GM12878 (cell line): ENCODE measurements around the gene MANEAL. TPM values are rescaled to one million over a fixed set of nuclear protein-coding genes. Genes with fewer than 3 reads are reported as not detected.
"Not testable (repeated sequence)": the region's sequence is repeated elsewhere in the genome, so short reads cannot be mapped to it uniquely, and the experiment has no call there.

Experiments used
- ATAC-seq: fragments of 200-7000 bp; cut with Tn5 transposase; 3 replicates; pipeline ENCODE4 v1.9.1; 2020; ENCODE audit warnings: mild to moderate bottlenecking, moderate library complexity
- BruUV-seq: library from RNA; stranded (reverse); fragments of 400-500 nt; replicated peaks from 2 replicates; lab custom pipeline; 2021; lab: Mats Ljungman, UMichigan
- CTCF ChIA-PET: fragments of 300-600 bp; sonication (Branson Sonifier 250); formaldehyde crosslinking; extraction: SDS; loops from one replicate; lab custom pipeline; 2021; ENCODE audit warnings: inconsistent platforms; lab: Yijun Ruan, JAX
- POLR2A ChIA-PET: fragments of 350-600 bp; formaldehyde crosslinking; extraction: SDS; loops from one replicate; lab custom pipeline; 2021; ENCODE audit warnings: inconsistent platforms; lab: Charles Lee
- RAD21 ChIA-PET: fragments of 300-600 bp; sonication (Branson Sonifier 250); formaldehyde crosslinking; loops from one replicate; lab custom pipeline; 2023; ENCODE audit warnings: antibody characterized with exemption; ENCODE audit not compliant: unreplicated experiment; lab: Charles Lee
- SMC1A ChIA-PET: fragments of 300-600 bp; sonication (Branson Sonifier 250); formaldehyde crosslinking; loops from one replicate; lab custom pipeline; 2023; ENCODE audit not compliant: unreplicated experiment, uncharacterized antibody; lab: Charles Lee
- DNase-seq: peaks from one replicate; pipeline ENCODE4 v3.0.0-alpha.2; 2011; ENCODE audit warnings: low read depth, low spot score
- FAIRE-seq: peaks from 3 replicates; lab custom pipeline; 2011; peaks lifted over from hg19 to GRCh38; lab: Jason Lieb, UNC
- H2AFZ ChIP-seq: 2 replicates; pipeline ENCODE4 v1.6.0; 2011; ENCODE audit warnings: low read depth, low read length, control low read depth; ENCODE audit not compliant: control insufficient read depth
- H3K27ac ChIP-seq: 2 replicates; pipeline ENCODE4 v1.5.1; 2011; ENCODE audit warnings: control low read depth; ENCODE audit not compliant: control insufficient read depth, insufficient read depth
- H3K27me3 ChIP-seq, 2 experiments: replicated peaks in 1 of 2; 2 replicates each; pipeline versions ENCODE4 v1.6.0 to v1.6.1; 2011; ENCODE audit warnings: low read length in 1 of 2; ENCODE audit not compliant: control insufficient read depth in 2 of 2, insufficient read depth in 2 of 2
- H3K36me3 ChIP-seq, 2 experiments: 2 replicates each; pipeline ENCODE4 v1.5.1; 2011; ENCODE audit warnings: low read length in 1 of 2; ENCODE audit not compliant: control insufficient read depth in 2 of 2, insufficient read depth in 2 of 2
- H3K4me1 ChIP-seq: 2 replicates; pipeline ENCODE4 v1.6.1; 2011; ENCODE audit warnings: mild to moderate bottlenecking, low read length, moderate library complexity, mixed read lengths; ENCODE audit not compliant: control insufficient read depth, insufficient read depth
- H3K4me2 ChIP-seq: 2 replicates; pipeline ENCODE4 v1.6.0; 2011; ENCODE audit warnings: control low read depth; ENCODE audit not compliant: control insufficient read depth, insufficient read depth
- H3K4me3 ChIP-seq: fragments of 200-600 bp; sonication (generic); 2 replicates; pipeline ENCODE4 v1.5.1; 2016
- H3K79me2 ChIP-seq: 2 replicates; pipeline ENCODE4 v1.6.0; 2011; ENCODE audit warnings: low read length; ENCODE audit not compliant: control insufficient read depth, insufficient read depth
- H3K9ac ChIP-seq: 2 replicates; pipeline ENCODE4 v1.8.0; 2011; ENCODE audit warnings: low read length, control low read depth, mixed read lengths; ENCODE audit not compliant: control insufficient read depth, insufficient read depth
- H3K9me3 ChIP-seq: replicated peaks from 3 replicates; pipeline ENCODE4 v1.5.1; 2011; ENCODE audit warnings: mild to moderate bottlenecking, low read length; ENCODE audit not compliant: control insufficient read depth, insufficient read depth
- H4K20me1 ChIP-seq: 2 replicates; pipeline ENCODE4 v1.6.0; 2011; ENCODE audit not compliant: control insufficient read depth, insufficient read depth
- EGR1 ChIP-seq, 2 experiments: IDR thresholded peaks; 1 replicate in 1 of 2; 2 replicates in 1 of 2; pipeline ENCODE4 v1.6.1; 2011 to 2012; ENCODE audit warnings: low read depth in 2 of 2, low read length in 2 of 2, borderline replicate concordance in 1 of 2, mild to moderate bottlenecking in 1 of 2, moderate library complexity in 1 of 2
- NFIC ChIP-seq: IDR thresholded peaks from 2 replicates; pipeline ENCODE4 v1.6.1; 2012; ENCODE audit warnings: low read depth, mild to moderate bottlenecking, inconsistent platforms, low read length, moderate library complexity
- WGBS: methylation state at CpG from one replicate; pipeline ENCODE4 v1.1.6; 2016; ENCODE audit warnings: low lambda C conversion rate; ENCODE audit not compliant: insufficient replicate concordance, insufficient coverage; ENCODE audit errors: missing lambda C conversion rate; 5-methylcytosine and 5-hydroxymethylcytosine counted together
- in situ Hi-C: fragments of 300-500 bp; cut with MboI; formaldehyde crosslinking; loops from 9 replicates; pipeline ENCODE4 v1.14.3; 2018; ENCODE audit warnings: mixed read lengths
- intact Hi-C: fragments of 100-400 bp; cut with micrococcal nuclease; formaldehyde crosslinking; loops from one replicate; pipeline ENCODE4 v1.14.2; 2022; ENCODE audit not compliant: unreplicated experiment
- polyA plus RNA-seq, 11 experiments: library from polyadenylated mRNA; depleted of rRNA in 4 of 11; unstranded in 6 of 11; stranded (reverse) in 5 of 11; fragments of >200 nt; fragmentation: Nextera tagmentation in 4 of 11; fragmentation: Illumina TruSeq in 1 of 11; extraction: Ambion mirVana in 4 of 11; extraction: Trizol in 1 of 11; gene quantifications; 1 replicate in 1 of 11; 2 replicates in 10 of 11; pipeline versions ENCODE4 v1.2.1 to v1.2.3, GENCODE V29; 2011 to 2016; ENCODE audit warnings: inconsistent platforms in 2 of 11, missing spikeins in 2 of 11, low read depth in 1 of 11
- total RNA-seq, 4 experiments: library from RNA; depleted of rRNA in 3 of 4; stranded (reverse); fragments of >200 nt in 3 of 4; fragmentation: Illumina TruSeq in 1 of 4; extraction: Trizol in 1 of 4; gene quantifications; 2 replicates each; pipeline versions ENCODE4 v1.2.1 to v1.2.3, GENCODE V29; 2013 to 2021

The MANEAL gene
- total and polyA plus RNA-seq, 10 of the 15 experiments (the other 5 are each of a cell fraction or from before 2014, with no cell fraction given), result 0.83 to 11.1 (median 5.7) TPM

DNA sequence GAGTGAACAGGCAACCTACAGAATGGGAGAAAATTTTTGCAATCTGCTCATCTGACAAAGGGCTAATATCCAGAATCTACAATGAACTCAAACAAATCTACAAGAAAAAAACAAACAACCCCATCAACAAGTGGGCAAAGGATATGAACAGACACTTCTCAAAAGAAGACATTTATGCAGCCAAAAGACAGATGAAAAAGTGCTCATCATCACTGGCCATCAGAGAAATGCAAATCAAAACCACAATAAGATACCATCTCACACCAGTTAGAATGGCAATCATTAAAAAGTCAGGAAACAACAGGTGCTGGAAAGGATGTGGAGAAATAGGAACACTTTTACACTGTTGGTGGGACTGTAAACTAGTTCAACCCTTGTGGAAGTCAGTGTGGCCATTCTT is 22.2 kb upstream of the MANEAL start:
- H3K9me3 ChIP-seq, H4K20me1 ChIP-seq, FAIRE-seq, POLR2A ChIA-PET, H3K27me3 ChIP-seq, DNase-seq, H3K4me1 ChIP-seq, BruUV-seq, H3K27ac ChIP-seq, SMC1A ChIA-PET, RAD21 ChIA-PET, H3K36me3 ChIP-seq, H3K4me3 ChIP-seq, CTCF ChIA-PET, intact Hi-C loops, ATAC-seq, in situ Hi-C loops, H3K9ac ChIP-seq, H3K4me2 ChIP-seq, H2AFZ ChIP-seq, H3K79me2 ChIP-seq: not testable (repeated sequence)

DNA sequence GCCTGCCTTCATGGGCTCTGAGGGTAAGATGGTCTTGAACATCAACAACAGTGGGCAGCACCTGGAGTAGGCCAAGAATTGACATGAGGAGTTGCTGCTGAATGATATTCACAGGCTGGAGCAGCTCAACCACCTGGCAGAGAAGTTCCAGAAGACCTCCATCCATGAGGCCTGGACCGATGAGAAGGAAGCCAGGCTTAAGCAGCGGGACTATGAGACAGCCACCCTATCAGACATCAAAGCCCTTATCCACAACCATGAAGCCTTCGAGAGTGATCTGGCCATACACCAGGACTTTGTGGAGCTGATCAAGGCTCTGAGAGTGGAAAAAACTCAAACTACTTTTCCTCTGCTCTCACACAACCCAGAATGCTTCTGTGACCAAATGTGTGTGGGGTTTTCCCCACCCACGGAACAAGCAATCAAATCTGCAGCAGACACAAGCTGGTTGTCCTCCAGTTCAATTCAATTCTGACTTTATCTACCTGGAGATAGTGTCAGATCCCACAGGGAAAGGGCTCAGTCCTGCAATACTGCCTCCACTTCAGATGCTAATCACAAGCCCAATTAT is 16.6 kb upstream of the MANEAL start:
- ChIA-PET SMC1A (interaction anchor here (0.9 to 1.5 kb wide), 3 partner anchors 14 to 34 kb away, joined by 3 to 4 read pairs (median 3); no protein-coding TSS in a partner anchor), RAD21 (no interaction called here), POLR2A (no interaction called here), CTCF (interaction anchor here (1.5 to 1.7 kb wide), 3 partner anchors 11 to 343 kb away, joined by 3 to 6 read pairs (median 3); no protein-coding TSS in a partner anchor)
- FAIRE-seq (no peak), ATAC-seq (peak; percentile 50; the same call in 1 of the 3 replicates), DNase-seq (no peak)
- intact Hi-C loops (no loop called here), in situ Hi-C loops (no loop called here)
- no peaks in the 10 kb centered on the region; a peak in 1 of 4 replicates for H3K27me3 ChIP-seq
- BruUV-seq, result no TSS peak
- H3K27ac ChIP-seq, result no peak overlapping the region
- H3K4me2 ChIP-seq, result no peak overlapping the region
- TF ChIP-seq EGR1 (IDR thresholded peaks at IDR 0.05; ENCODE audit: borderline replicate concordance in 1 of 2, low read depth in 2 of 2, low read length in 2 of 2), result peak in 1 of 2 experiments; percentile 92; a peak in 2 of 3 replicates
- TF ChIP-seq NFIC, result no peak
- no peak overlapping the region for H3K9ac ChIP-seq
- WGBS, result 27% methylated on average over 4 of the region's 4 CpGs
- H3K36me3 ChIP-seq, result no peaks in the 10 kb centered on the region
- H3K9me3 ChIP-seq, result no peaks in the 10 kb centered on the region
- no peak overlapping the region for H3K4me3 ChIP-seq
- no peaks in the 10 kb centered on the region for H3K4me1 ChIP-seq
- H2AFZ ChIP-seq, result no peak overlapping the region
- no peaks in the 10 kb centered on the region for H4K20me1 ChIP-seq
- H3K79me2 ChIP-seq, result no peaks in the 10 kb centered on the region
